ENCODE data around the gene OR10AD1.

OR10AD1 gene

DNA sequence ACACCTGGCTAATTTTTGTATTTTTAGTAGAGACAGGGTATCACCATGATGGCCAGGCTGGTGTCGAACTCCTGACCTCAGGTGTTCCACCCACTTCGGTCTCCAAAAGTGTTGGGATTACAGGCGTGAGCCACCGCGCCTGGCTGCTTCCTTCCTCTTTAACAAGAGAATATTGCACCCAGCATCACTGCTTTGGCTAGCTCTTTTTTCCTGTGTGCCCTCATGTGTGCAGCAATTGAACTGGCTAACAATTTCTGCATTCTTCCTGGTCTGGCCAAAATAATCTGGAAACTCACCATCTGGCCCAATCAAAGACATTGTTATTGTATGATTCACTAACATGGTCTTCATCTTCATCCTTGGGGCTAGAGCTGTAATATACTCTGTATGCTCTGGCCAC, 43.0 kb downstream of the OR10AD1 start:
- TF ChIP-seq EZH2phosphoT487 (IDR thresholded peaks at IDR 0.05; ENCODE audit: borderline replicate concordance, low read length) (no peak), CTCF (IDR thresholded peaks at IDR 0.05; ENCODE audit: low read depth, low read length, poor library complexity, severe bottlenecking) (no peak)
- no peak overlapping the region for H3K4me2 ChIP-seq (ENCODE audit: low read length)

DNA sequence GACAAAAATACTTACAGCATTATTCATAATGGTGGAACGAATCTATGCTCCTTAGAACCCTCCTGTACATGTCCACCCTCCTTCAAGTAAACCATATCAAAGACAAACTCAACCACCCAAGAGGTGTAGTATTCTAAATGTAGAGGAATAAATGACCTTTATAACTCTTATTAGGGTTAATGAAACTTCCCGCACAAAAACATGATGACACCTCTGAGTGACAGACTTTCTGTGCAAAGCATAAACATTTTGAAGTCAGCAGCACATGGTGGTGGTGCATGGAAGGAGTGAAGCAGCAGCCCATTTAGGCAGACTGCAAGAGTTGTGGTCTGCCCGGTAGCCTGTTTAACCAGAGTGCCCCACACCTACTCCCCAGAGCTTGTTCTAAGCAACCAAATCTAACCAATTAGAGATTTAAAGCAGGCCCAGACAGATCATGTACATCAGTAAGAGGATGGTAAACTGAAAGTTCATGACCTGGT, 45.2 kb downstream of the OR10AD1 start:
- Histone ChIP-seq H3K4me3 (ENCODE audit: low read length) (peak overlapping the region; percentile 83), H3K4me1 (ENCODE audit: control insufficient read depth, low read length) (peaks cover 21% of the 10 kb centered on the region), H3F3A (ENCODE audit: control insufficient read depth, insufficient read depth) (0 out of 2 replicates have a peak, but pooled peaks cover 7% of the 10 kb centered on the region), H4K20me1 (ENCODE audit: control insufficient read depth, insufficient read depth, low read depth, low read length) (no peaks in the 10 kb centered on the region), H3K27ac (ENCODE audit: low read depth, low read length) (peak overlapping the region; percentile 44), H3K9me2 (replicated peaks; ENCODE audit: control insufficient read depth, low read length) (no peaks in the 10 kb centered on the region), H3K79me2 (ENCODE audit: control insufficient read depth, low read length) (peaks cover 25% of the 10 kb centered on the region), H3K36me3 (ENCODE audit: control insufficient read depth, low read length) (peaks cover 10% of the 10 kb centered on the region), H3K27me3 (ENCODE audit: control insufficient read depth, low read length) (no peaks in the 10 kb centered on the region), H3K4me2 (ENCODE audit: low read length) (peak overlapping the region; percentile 91), H3K9me3 (ENCODE audit: control insufficient read depth, insufficient read depth, low read length) (no peaks in the 10 kb centered on the region)
- TF ChIP-seq EZH2phosphoT487 (IDR thresholded peaks at IDR 0.05; ENCODE audit: borderline replicate concordance, low read length), result no peak
- no peak for TF ChIP-seq CTCF (IDR thresholded peaks at IDR 0.05; ENCODE audit: low read depth, low read length, poor library complexity, severe bottlenecking)

More for the DNA sequence above, 43.0 kb downstream of the OR10AD1 start:
- peaks cover 16% of the 10 kb centered on the region for H3K79me2 ChIP-seq (ENCODE audit: control insufficient read depth, low read length)
- no peak overlapping the region for H3K4me3 ChIP-seq (ENCODE audit: low read length)
- no peaks in the 10 kb centered on the region for H3K9me2 ChIP-seq (replicated peaks; ENCODE audit: control insufficient read depth, low read length)
- H3K9me3 ChIP-seq (ENCODE audit: control insufficient read depth, insufficient read depth, low read length), result no peaks in the 10 kb centered on the region
- H3K27ac ChIP-seq (ENCODE audit: low read depth, low read length), result no peak overlapping the region
- no peaks in the 10 kb centered on the region for H3K27me3 ChIP-seq (ENCODE audit: control insufficient read depth, low read length)
- H3K36me3 ChIP-seq (ENCODE audit: control insufficient read depth, low read length), result no peaks in the 10 kb centered on the region
- H4K20me1 ChIP-seq (ENCODE audit: control insufficient read depth, insufficient read depth, low read depth, low read length), result no peaks in the 10 kb centered on the region
- H3K4me1 ChIP-seq (ENCODE audit: control insufficient read depth, low read length), result peaks cover 21% of the 10 kb centered on the region
- H3F3A ChIP-seq (ENCODE audit: control insufficient read depth, insufficient read depth), result 0 out of 2 replicates have a peak, but pooled peaks cover 2% of the 10 kb centered on the region

DNA sequence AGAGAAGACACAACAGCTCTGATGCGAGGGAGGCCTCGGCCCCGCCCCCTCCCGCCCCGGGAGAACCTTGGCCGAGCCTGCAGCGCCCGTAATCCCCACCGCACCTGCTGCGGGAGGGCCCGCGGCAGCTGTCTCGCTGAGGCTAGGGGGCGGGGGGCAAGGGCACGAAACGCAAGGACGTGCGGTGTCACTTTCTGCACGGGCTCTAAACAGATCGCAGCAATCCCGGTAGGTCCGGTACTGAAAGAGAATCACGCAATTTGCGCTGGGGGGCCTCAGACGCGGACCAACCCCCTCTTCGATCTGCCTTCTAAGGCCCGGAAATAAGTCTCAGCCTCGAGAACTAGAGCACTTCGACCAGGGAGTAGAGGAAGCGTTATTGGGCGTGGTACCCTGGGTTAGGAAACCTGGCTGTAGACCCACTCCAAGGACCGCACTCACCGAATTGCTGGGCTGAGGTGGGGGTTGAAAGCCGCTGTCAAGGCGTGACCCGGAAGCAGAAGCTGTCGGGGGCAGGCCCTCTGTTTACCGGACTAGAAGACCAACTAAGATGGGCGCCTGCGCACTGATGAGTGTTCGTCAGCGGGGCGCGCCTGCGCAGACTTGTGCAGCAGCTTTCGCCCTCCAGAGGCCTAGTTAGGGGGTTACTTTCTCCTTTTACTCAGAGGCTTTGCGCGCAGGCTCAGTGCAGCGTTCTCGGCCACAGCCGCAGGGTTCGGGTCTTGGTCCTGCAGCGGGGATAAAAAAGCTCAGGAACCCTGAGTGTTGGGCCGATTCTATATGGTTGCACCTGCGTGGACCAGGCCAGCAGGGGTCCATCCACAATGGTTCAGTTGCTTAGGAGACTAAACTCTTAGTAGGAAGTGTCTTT, 45.8 kb downstream of the OR10AD1 start, which contains the start of gene ASB8:
ASB8 (minus strand) TSS at position 498 of the 871 bp plus-strand sequence. CDS start 4,019 bp downstream, outside the sequence.
- Histone ChIP-seq H4K20me1 (ENCODE audit: control insufficient read depth, insufficient read depth, low read depth, low read length) (no peaks in the 10 kb centered on the region), H3K4me1 (ENCODE audit: control insufficient read depth, low read length) (peaks cover 21% of the 10 kb centered on the region), H3K9me2 (replicated peaks; ENCODE audit: control insufficient read depth, low read length) (no peaks in the 10 kb centered on the region), H3F3A (ENCODE audit: control insufficient read depth, insufficient read depth) (0 out of 2 replicates have a peak, but pooled peaks cover 7% of the 10 kb centered on the region), H3K27ac (ENCODE audit: low read depth, low read length) (peak within 1 kb of the TSS; percentile 51), H3K79me2 (ENCODE audit: control insufficient read depth, low read length) (peaks cover 25% of the 10 kb centered on the region), H3K27me3 (ENCODE audit: control insufficient read depth, low read length) (no peaks in the 10 kb centered on the region), H3K4me2 (ENCODE audit: low read length) (peak within 1 kb of the TSS; percentile 91), H3K4me3 (ENCODE audit: low read length) (peak within 1 kb of the TSS; percentile 83), H3K9me3 (ENCODE audit: control insufficient read depth, insufficient read depth, low read length) (no peaks in the 10 kb centered on the region), H3K36me3 (ENCODE audit: control insufficient read depth, low read length) (peaks cover 11% of the 10 kb centered on the region)
- TF ChIP-seq CTCF (IDR thresholded peaks at IDR 0.05; ENCODE audit: low read depth, low read length, poor library complexity, severe bottlenecking) (peak; percentile 53), EZH2phosphoT487 (IDR thresholded peaks at IDR 0.05; ENCODE audit: borderline replicate concordance, low read length) (no peak)
